Retina (tissue), 1 donor: ENCODE data around the gene MATK.
"Not testable (repeated sequence)": the region's sequence is repeated elsewhere in the genome, so short reads cannot be mapped to it uniquely, and the experiment has no call there.

Experiments used
- DNase-seq: peaks from one replicate; pipeline ENCODE4 v3.0.0-alpha.2; 2016

Gene MATK

GRCh38 chr19:3770136-3770999 is 15.8 kb downstream of the MATK start:
- DNase-seq, result no peak

GRCh38 chr19:3769494-3769893 is 16.7 kb downstream of the MATK start:
- no peak for DNase-seq

DNA sequence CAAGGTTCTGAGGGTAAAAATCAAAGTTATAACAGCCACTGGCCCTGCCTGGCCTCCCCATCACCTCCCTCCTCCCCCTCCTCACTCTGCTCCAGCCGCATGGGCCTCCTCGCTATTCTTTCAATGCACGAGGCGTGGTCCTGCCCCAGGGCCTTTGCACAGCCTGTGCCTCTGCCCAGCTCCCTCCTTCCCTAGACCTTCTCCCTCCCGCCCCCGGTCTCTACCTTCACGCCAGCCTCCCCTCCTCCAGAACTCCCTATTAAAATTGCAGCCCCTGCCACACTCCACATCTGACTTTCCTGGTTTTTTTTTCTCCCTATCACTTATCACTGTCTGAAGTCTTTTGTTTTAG is 17.5 kb downstream of the MATK start:
- no peak for DNase-seq

- DNase-seq, result no peak
Measured at GRCh38 chr19:3768015-3768747, 18.0 kb downstream of the MATK start.

- no peak for DNase-seq
Measured at GRCh38 chr19:3767050-3767449, 19.1 kb downstream of the MATK start.

DNA sequence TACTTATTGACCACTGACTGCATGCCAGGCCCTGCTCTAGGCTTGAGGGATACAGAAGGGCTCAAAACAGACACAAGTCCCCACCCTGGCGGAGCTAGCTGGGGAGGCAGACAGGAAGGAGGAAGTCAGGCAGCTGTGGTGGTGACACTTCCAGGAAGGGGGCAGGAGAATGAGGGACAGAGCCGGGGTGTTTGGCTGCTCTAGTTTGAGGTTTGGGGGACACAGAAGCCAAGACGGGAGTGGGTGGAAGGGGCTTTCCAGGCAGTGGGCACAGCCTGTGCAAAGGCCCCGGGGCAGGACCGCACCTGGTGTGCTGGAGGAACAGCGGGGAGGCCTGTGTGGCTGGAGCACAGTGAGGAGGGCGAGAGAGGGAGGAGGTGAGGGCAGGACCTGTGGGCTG is 19.7 kb downstream of the MATK start:
- no peak for DNase-seq

GRCh38 chr19:3765757-3766156 is 20.4 kb downstream of the MATK start:
- DNase-seq, result not testable (repeated sequence)

DNA sequence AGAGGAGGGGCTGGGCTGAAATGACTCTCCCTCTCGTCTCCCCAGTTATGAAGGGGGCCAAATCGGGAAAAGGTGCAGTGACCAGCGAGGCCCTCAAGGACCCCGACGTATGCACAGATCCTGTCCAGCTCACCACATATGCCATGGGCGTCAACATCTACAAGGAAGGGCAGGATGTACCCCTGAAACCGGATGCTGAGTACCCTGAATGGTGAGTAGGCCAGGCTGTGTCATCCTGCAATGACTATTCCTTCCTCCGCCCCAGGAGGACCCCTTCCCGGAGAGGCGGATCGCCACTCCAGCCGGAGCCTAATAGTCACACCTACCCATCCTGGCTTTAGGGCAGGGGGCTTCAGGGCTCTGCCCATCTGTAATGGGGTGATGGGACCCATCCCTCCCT is 21.1 kb downstream of the MATK start:
- DNase-seq, result no peak

GRCh38 chr19:3762501-3763459 is 23.4 kb downstream of the MATK start, which contains the start of gene MRPL54:
TSS of gene MRPL54 (plus strand) at chr19:3762682. CDS start at chr19:3762701, 19 bp downstream.
- DNase-seq, result peak; percentile 100

GRCh38 chr19:3762130-3762473 is 24.1 kb downstream of the MATK start:
- DNase-seq, result no peak

DNA sequence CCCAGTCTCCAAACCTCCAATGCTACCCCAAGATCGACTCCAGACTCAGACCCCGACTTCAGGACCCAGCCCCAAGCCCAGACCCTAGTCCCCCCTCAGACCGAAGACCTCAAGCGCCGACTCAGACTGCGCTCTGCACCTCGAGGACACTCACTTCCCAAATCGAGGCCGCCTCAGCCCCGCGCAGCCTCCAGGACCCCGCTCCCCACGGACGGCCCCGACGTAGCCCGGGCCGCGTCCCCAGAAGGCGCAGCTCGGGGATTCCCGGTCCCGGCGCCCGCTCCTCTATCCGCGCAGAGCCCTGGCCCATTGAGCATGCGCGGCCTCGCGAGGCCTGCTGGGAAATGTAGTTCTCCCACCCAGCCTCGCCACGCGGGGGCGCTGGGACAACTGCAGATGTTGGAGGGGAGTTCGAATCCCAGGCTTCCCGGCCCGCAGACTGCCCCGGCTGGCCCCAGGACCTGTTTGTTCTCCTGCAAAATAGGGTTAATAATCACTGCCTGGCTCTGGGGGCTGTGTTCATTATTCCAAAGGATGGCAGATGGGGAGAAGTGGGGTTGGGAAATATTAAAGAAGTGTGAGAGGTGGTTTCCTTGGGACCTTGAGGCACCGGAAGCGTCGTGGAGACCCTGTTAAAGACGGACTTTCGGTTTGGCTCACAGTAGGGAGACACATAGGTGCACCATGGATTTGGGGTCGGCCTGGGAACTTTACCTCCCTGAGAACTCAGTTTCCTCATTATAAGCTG is 24.6 kb downstream of the MATK start, which contains the start of gene APBA3:
Gene APBA3 (minus strand): TSS at position 311 of the 748 bp plus-strand sequence. CDS start 1,428 bp downstream, outside the sequence.
- DNase-seq, result peak; percentile 96

- DNase-seq, result no peak
Measured at GRCh38 chr19:3760871-3761361, 25.3 kb downstream of the MATK start.

DNA sequence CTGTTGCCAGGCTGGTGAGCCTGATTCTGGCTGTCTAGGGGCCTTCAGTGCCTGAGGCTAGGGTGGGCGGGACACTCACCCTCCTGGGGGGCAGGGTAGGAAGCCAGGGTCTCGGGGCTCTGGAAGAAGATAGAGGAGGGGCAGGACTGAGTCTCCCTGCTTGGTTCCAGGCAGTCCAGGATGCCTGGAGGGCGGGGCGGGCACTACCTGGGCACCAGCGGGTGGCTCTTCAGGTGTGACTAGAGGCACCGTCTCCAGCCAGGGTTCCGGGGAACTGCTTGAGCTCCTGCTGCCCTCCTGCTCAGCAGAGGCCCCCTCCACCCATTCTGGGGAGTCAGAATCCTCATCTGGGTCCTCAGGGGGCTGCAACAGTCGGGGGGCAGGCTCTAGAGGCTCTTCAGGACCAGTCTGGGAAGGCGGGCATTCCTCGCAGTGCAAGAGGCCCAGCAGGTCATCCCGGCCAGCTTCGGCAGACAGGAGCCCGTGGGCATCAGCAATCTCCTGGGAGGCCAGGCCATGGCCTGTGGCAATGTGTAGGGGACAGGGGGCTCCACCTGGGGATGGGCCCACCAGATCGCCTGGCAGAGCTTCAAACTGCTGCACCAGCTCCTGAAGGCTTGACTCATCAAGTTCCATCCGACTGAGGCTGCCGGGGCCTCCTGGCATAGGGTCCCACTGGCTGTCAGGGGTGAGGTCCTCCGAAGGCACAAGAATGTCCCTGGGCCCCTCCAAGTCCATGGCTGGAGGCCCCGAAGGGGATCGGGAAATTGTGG is 26.5 kb downstream of the MATK start:
- no peak for DNase-seq

- not testable (repeated sequence) for DNase-seq
Measured at GRCh38 chr19:3758297-3758696, 27.9 kb downstream of the MATK start.

DNA sequence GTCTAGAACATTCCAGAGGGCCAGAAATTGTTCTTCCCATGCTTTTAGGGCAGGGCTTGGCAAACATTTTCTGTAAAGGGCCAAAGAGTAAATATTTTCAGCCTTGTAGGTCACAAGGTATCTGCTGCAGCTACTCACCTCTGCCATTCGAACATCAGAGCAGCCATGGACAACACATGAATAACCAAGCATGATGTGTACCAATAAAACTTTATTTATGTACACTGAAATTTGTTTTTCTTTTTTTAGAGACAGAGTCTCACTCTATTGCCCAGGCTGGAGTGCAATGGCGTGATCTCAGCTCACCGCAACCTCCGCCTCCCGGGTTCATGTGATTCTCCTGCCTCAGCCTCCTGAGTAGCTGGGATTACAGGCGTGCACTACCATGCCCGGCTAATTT is 28.5 kb downstream of the MATK start:
- not testable (repeated sequence) for DNase-seq

DNA sequence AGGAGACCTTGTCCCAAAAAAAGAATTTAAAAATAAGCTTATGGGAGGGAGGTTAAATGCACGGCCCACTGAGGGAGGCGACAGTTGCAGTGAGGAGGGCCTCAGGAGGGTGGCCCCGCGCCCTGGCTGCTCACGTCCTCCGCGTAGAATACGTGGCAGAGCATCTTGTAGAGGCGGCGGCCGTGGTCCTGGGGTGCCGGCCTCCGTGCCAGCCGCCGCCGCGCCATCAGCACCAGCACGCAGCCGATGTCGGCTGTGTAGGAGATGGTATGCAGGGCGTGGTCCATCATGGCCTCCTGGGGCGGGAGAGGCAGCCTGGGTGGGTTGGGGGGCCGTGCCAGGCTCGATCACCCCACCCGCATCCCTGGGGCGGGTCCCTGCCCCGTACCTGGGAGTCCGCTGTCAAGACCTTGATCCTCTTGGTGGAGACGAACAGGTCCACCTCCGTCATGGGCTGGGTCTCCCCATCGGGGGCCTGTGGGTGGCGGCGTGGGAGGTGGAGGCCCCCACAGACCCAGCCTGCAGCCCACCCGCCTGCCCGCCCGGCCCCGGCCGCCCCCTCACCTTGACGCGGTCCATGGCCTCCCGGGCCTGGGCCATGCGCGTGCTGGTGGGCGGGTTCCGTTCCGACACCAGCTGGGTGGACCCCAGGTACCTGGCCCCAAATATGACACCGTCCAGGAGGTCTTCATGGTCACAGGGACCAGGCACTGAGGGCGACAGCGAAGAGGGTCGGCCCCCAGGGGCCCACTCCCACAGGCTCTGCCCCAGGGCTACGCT is 32.4 kb downstream of the MATK start:
- no peak for DNase-seq

GRCh38 chr19:3752492-3752891 is 33.7 kb downstream of the MATK start:
- no peak for DNase-seq

GRCh38 chr19:3751236-3751635 is 34.9 kb downstream of the MATK start:
- DNase-seq, result no peak

DNA sequence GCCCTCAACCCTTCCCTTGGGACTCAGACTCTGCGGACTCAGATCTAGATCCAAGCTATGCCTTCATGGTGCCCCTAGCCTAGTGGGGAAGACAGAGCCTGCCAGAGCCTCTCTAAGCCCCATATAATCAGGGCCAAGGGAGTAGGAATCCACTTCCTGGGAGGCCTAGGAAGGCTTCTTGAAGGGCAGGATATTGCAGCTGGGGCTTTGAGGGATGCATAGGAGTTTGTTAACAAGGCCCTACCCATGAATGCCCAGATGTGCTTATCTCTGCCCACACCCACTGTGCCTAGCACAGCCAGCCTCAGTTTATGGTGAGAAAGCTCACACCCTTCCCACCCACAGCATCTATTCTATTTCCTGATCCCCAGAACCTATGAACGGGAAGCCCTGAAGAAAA is 36.0 kb downstream of the MATK start:
- no peak for DNase-seq

- no peak for DNase-seq
Measured at GRCh38 chr19:3748965-3749364, 37.2 kb downstream of the MATK start.
